HG02759 (cell line): ENCODE measurements around the gene SEC23A.

Experiments used
- ATAC-seq: cut with Tn5 transposase; IDR thresholded peaks from one replicate; pipeline ENCODE4 v1.9.1; 2021; ENCODE audit warnings: mild to moderate bottlenecking, moderate library complexity; ENCODE audit not compliant: unreplicated experiment

The SEC23A gene

GRCh38 chr14:38994731-38995130 is 108.3 kb downstream of the SEC23A start:
- ATAC-seq, result no peak

DNA sequence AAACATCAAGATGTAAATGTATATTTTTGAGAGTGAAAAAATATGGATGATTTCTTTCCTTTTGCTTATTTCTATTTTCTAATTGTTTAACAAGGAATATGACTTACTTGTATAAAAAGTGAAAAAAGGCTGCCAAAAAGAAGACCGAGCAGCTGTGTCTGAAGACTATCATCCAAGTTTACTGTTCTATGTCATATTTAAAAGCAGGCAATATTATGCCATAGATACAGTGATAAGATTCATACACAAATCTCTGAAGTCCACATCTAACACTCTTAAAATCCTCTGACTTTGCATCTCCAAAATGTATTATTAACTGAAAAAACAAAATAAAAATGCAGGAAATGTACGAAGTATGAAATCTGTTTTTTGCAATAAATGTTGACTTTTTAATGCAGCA is 109.1 kb downstream of the SEC23A start:
- ATAC-seq, result no peak

- no peak for ATAC-seq
Measured at GRCh38 chr14:38992067-38992844, 110.8 kb downstream of the SEC23A start.

DNA sequence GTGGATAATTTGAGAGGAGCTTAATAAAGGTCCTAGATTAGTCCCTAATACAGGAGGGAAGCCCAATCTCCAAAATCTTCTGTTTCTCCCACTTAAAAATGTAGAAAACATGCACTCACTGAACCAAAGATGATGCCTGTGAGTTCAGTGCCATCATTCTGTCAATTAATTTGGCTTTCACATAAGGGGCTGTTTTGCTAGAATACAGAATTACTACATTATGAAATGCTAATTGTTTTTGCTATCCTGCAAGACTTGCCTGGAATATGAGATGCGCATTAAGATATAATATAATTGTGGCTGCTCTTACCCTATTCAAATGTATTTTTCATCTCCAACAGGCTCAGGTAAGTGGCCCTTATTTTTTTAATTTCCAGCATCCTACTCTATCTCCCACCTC is 111.7 kb downstream of the SEC23A start:
- ATAC-seq, result no peak

DNA sequence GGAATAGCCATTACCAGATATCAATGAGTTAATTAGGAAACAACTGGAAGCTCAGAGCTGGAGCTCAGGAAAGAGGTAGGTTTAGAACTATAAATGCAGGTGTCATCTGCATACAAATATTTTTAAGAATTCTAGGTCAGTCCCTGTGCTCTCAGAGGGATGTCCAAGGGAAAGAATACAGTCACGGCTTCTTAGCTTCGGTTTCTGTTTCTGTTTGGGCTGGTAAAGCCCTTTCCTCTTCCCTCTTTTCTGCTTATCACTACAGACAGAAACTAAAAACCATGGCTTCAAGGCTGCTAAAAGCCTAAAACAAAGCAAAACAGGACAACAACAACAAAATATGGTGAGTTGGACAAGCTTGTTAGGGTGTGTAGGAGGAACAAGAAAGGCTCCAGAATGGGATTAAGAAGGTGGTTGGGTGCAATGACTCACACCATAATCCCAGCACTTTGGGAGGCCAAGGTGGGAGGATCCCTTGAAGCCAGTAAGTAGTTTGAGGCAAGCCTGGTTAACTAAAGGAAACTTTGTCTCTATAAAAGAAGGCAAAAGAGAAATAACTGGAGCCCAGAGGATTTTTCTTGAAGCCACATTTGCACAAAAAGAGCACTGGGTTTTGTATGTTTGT is 113.0 kb downstream of the SEC23A start:
- ATAC-seq, result peak; percentile 94

DNA sequence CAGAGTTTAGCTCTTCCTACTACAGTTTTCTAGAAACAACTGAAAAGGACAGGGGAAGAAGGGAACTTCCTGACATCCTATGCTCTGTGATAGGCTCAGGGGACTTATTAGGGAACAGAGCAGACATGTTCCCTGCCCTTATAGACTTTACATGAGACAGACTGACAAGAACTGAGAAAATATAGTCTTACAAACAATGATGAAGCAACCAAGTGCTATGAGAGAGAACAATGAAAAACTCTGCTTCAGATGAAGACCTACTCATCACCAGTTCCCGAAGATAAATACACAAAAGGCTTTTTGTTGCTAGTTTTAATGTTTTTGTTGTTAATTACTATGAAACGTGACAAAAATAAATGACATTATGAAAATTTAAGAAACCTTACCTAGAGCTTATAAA is 115.3 kb downstream of the SEC23A start:
- ATAC-seq, result no peak

DNA sequence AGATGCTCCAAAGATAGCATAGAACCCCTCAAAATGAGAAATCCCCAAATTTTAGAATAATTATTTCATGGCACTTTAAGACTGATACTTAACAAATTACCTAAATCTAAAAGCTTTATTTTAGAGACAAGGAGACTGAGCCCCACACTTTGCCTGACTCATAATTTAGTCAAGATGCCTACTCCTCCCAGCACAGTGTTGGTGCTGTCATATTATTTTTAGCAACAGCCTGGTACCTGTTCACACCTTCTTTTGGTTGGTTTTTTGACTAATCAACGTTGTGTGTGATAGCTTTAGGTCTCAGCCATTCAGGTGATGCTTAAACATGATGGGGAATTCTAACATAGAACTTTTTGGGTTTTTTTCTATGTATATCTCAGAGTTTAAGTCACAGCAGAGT is 120.2 kb downstream of the SEC23A start:
- no peak for ATAC-seq

DNA sequence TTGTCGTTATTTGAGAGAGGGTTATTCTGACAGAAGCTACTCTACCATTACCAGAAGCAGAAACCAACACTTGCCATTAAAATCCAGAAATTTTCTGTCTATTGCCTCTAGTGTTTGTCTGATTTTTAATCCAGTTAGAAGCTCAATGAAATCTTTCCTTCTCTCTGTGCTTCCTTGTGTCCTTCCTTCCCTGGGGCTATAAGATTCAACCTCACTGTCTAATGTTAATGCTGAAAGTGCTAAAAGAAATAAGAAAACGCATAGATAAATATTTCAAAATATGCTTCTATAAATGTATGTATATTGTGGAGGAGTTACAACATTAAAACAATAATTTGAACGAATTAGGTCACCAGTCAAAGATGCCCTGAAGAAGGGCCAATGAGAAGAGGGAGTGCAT is 120.8 kb downstream of the SEC23A start:
- no peak for ATAC-seq
